HG03432 (cell line): ENCODE data around the gene TMED10.

Experiments
- ATAC-seq: cut with Tn5 transposase; IDR thresholded peaks from one replicate; pipeline ENCODE4 v1.9.1; 2021; ENCODE audit warnings: mild to moderate bottlenecking, moderate library complexity; ENCODE audit not compliant: unreplicated experiment

Gene TMED10

GRCh38 chr14:75091251-75091650 lies 85.2 kb downstream of the TMED10 start:
- ATAC-seq, result no peak

- ATAC-seq, result no peak
Observed at GRCh38 chr14:75090353-75090752, 86.1 kb downstream of the TMED10 start.

GRCh38 chr14:75088566-75089373 lies 87.6 kb downstream of the TMED10 start:
- no peak for ATAC-seq

GRCh38 chr14:75088153-75088552 lies 88.3 kb downstream of the TMED10 start:
- no peak for ATAC-seq

- ATAC-seq, result no peak
Observed at GRCh38 chr14:75084513-75084912, 91.9 kb downstream of the TMED10 start.

- ATAC-seq, result no peak
Observed at GRCh38 chr14:75083271-75083670, 93.1 kb downstream of the TMED10 start.

GRCh38 chr14:75081660-75082229 lies 94.7 kb downstream of the TMED10 start:
- no peak for ATAC-seq
